GM20431 (cell line): Measurements from ENCODE around the gene RNU1-2.
"Not testable (repeated sequence)": the region's sequence is repeated elsewhere in the genome, so short reads cannot be mapped to it uniquely, and the experiment has no call there.

ENCODE experiments used
- in situ Hi-C: fragments of 300-500 bp; cut with MseI, MboI; formaldehyde crosslinking; loops from one replicate; pipeline ENCODE4 v1.15.0; 2020; ENCODE audit warnings: low sequenced_read_pairs; ENCODE audit not compliant: unreplicated experiment

The RNU1-2 gene

DNA sequence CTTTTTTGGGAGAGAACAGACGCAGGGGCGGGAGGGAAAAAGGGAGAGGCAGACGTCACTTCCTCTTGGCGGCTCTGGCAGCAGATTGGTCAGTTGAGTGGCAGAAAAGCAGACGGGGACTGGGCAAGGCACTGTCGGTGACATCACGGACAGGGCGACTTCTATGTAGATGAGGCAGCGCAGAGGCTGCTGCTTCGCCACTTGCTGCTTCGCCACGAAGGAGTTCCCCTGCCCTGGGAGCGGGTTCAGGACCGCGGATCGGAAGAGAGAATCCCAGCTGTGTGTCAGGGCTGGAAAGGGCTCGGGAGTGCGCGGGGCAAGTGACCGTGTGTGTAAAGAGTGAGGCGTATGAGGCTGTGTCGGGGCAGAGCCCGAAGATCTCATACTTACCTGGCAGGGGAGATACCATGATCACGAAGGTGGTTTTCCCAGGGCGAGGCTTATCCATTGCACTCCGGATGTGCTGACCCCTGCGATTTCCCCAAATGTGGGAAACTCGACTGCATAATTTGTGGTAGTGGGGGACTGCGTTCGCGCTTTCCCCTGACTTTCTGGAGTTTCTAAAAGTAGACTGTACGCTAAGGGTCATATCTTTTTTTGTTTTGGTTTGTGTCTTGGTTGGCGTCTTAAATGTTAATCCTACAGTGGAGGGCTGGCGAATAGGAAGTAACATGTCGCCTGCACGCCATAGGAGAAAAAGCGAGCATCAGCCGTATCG, at the start of gene RNU1-2:
Gene RNU1-2 (plus strand): TSS at position 383 of the 718 bp plus-strand sequence.
- in situ Hi-C loops, result not testable (repeated sequence)

DNA sequence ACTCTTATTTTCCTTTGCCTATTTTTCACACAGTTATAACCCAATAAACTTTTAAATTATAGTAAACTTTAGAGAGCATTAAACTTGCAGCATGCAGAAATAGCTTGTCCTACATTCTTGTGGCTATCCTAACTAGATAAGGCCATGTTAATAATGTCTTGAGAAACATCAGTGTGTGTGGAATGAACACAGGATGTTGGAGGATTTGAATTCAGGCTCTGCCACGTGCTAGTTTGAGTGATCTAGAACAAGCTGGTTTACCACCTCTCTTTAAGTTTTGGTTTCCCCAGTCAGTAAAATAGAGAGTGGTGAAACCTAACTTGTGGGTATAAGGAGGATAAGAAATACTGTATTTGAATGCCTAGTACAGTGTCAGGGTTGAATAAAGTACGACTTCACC, 39.6 kb upstream of the RNU1-2 start:
- in situ Hi-C loops, result not testable (repeated sequence)

DNA sequence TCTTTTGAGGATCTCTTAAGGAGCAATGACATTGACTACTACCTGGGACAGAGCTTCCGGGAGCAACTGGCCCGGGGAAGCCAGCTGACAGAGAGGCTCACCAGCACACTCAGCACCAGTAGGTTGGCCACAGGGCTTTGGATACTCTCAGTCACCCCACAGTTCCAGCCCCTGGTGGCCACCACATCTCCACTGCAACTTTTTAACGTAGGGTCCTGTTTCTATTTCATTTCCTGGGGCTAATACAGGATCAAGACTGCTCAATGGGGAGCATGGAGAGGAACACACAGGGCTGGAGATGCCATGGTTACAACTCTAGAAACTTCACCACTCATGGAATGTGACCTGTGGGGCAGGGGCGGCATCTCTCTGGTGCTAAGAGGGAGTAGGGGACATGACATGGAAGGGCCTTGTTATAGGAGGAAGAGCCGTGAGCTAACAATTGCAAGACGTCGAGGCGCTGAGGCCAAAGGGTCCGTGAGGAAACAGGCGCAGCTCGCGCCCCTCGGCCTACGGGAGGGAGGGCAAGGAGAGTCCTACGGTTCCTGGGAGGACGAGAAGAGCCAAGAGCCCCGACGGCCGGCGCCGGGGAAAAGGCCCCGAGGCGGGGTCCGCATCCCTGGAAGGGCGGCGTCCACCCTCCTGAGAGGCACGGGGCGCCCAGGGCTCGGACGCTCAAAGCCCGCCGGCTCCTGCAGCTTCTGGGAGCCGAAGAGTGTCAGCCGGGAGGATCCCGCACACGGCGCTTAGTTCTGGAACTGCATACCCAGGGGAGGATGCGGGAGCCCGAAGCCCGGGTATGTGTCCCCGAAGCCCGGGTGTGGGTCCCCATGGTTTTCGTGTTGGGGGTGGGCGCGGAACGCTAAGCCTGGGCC, 36.4 kb upstream of the RNU1-2 start:
- in situ Hi-C loops, result not testable (repeated sequence)

DNA sequence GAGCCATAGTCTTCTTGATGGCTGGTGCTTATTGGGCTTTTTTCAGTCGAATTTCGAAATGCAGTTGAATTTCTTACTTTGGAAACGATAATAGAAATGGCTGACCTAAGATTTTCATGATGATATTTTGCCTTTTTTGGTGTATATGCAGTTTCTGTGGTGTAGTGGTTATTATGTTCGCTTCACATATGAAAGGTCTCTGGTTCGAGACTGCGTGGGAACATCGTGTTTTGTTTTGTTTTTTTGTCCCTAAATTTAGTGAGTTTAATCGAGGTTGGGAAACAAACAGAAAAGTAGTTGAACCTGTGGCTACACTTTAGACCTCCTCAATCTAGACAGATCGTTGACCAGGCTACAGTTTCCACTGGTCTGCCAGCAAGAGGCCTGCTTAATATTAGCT, 35.7 kb upstream of the RNU1-2 start:
- in situ Hi-C loops, result not testable (repeated sequence)

DNA sequence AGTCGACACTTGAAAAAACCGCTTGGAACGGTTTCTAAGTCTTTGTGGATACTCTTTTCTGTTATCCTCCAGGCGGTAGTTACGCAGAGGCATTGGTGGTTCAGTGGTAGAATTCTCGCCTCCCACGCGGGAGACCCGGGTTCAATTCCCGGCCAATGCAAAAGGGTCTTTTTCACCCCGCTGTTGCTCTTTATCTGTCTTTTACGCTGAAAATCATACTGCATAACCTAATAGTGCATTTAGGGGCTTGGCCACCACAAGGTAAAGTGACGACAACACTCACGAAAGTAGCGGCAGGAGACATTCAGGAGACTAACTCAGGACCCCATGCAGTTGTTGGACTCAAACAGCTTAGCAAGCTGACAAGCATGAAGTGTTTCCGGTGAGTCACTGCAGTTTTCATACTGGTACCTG, 33.9 kb upstream of the RNU1-2 start:
- in situ Hi-C loops, result not testable (repeated sequence)

DNA sequence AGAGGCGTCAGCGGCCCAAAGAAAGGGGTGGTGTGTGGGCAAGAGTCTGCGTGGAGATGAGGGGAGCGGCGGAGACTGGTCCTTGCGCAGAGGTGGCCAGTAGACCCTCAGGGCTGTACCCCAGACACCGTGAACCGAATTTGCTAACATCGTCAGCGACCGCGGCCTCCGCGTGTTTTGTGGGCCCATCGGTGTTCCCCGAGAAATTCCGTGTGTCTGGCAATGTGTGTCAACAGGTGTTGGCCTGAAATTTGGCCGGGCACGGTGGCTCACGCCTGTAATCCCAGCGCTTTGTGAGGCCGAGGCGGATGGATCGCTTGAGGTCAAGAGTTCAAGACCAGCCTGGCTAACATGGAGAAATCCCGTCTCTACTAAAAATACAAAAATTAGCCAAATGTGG, 33.4 kb upstream of the RNU1-2 start:
- in situ Hi-C loops, result not testable (repeated sequence)

DNA sequence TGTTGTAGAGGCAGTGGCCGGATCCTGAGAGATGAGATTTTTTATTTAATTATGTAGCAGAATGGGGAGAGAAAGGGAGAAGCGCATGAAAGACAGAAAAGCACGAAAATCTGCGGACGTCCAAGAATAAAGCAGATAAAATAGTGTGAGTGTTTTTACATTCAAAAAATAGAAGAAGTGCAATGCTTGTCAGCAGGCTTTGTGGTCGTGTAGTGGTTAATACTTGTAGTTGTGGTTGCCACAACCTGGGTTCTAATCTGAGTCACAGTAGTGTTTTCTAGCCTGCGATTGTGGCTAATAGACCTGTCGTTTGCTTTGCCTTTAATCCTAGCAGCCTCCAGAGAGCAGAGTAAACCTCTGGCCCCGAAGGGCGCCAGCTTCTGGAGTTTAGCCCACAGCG, 32.8 kb upstream of the RNU1-2 start:
- in situ Hi-C loops, result not testable (repeated sequence)

DNA sequence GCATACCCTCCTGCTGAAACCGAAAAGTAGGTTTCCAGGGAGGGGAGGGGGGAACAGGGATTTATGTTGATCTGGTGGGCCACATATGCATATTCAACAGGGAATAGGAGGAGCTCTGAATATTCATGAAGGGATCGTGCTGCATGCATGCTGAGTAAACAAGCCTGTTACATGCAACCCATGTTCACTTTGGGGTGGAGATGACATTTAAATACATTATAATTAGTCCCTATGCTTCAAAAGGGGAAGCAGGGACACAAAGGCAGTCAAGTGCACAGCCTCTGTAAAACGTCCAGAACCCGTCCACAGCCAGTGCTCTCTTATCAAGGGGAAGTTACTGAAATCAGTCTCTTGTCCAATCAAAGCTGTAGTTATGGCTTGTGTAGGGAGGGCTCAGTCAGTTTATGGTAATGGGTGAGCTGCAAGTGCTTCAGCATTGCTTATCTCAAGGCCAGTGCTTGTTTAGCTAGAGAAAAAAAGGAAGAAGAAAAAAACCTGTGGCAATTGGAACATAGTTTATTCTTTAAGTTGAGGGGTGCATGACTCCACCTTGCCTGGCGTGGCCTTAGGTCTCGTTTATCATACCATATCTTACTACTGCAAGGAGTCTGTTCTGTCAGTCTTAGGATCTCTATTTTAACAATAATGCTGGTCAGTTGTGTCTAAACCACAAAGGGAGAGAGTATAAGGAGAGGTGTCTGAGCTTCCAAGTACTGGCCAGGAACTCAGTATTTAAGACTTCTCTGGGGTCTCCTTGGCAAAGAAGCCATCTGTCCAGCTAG, 28.7 kb upstream of the RNU1-2 start:
- in situ Hi-C loops, result not testable (repeated sequence)

DNA sequence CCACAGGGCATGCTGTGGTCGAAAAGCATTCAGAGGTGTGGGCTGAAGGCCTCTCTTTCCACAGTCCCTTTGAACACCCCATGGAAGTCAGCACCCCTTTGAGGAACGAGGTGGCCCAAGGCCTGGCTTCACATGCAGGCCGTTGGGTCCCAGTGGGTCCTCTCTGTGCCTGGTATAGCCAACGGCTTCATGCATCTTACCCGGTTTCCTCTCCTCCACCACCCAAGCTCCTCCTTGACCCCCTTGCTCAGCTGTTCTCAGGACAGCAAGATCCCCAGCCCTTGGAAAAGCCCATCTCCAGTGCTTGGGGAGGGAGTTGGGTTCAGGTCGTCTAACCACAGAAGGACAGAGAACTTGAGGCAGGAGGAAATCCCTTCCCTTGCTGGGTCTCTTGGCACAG, 27.0 kb upstream of the RNU1-2 start:
- in situ Hi-C loops, result not testable (repeated sequence)

DNA sequence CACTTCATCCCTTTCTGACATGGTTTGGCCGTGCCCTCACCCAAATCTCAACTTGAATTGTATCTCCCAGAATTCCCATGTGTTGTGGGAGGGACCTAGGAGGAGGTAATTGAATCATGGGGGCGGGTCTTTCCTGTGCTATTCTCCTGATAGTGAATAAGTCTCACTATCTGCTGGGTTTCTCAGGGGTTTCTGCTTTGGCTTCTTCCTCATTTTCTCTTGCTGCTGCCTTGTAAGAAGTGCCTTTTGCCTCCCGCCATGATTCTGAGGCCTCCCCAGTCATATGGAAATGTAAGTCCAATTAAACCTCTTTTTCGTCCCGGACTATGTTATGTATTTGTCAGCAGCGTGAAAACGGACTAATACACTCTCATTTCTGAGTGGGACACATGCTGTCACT, 25.8 kb upstream of the RNU1-2 start:
- in situ Hi-C loops, result not testable (repeated sequence)

DNA sequence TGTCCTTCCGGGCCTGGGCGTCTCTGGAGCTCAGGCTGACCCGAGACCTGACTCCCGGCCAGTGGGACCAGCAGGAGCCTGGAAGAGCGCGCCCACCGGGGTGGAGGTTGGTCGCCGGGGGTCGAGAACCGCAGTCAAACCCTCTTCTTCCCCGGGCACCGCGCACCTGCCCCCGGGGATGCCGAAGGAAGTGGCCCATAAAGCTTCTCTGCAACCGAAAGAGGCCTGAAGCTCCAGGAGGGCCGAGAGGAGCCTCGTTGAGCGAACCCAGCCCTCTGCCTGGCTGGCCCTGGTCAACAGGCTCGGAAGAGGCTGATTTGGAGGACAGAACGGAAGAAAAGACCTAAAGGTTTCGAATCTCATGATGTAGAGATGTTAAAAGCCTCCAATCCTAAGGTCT, 24.6 kb upstream of the RNU1-2 start:
- in situ Hi-C loops, result not testable (repeated sequence)

DNA sequence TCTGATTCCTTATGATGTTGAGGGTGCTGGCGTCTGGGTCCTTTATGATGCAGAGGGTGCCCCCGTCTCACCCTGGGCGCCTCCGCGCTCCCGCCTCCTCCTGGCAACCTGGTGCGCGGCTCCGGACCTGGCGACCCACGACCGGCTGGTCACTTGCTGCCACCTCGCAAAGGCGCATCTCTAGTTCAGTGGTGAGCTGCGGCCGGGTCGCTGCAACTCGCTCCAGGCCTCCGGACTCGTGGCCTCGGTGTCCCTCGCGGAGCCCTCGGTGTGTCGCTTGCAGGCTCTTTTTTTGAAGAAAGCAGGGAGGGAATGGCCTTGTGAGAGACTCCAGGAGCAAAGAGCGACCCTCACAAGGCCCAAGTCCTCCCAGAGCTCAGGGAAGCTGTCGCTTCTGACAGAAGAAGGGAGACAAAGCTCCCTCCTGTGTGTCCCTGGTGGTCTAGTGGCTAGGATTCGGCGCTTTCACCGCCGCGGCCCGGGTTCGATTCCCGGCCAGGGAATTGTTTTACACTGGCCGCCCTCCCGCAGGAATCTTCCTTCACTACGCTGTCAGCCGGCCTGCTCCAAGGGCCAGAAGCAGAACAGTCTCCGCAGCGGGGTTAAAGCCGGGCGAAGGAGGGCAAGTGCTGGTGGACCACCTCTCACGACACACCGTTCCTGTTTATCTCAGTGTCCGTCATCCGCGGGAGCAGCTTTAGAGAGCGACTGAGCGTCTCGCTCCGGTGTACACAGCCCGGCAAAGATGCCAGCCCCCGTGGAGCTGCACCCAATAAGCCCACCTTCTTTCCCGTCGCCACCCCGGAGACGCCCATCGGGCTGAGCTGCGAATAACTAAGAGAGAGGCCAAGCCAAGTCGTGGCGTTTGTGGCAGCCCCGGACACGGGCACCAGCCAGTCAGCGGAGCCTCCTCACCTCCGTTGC, 23.4 kb upstream of the RNU1-2 start:
- in situ Hi-C loops, result not testable (repeated sequence)

DNA sequence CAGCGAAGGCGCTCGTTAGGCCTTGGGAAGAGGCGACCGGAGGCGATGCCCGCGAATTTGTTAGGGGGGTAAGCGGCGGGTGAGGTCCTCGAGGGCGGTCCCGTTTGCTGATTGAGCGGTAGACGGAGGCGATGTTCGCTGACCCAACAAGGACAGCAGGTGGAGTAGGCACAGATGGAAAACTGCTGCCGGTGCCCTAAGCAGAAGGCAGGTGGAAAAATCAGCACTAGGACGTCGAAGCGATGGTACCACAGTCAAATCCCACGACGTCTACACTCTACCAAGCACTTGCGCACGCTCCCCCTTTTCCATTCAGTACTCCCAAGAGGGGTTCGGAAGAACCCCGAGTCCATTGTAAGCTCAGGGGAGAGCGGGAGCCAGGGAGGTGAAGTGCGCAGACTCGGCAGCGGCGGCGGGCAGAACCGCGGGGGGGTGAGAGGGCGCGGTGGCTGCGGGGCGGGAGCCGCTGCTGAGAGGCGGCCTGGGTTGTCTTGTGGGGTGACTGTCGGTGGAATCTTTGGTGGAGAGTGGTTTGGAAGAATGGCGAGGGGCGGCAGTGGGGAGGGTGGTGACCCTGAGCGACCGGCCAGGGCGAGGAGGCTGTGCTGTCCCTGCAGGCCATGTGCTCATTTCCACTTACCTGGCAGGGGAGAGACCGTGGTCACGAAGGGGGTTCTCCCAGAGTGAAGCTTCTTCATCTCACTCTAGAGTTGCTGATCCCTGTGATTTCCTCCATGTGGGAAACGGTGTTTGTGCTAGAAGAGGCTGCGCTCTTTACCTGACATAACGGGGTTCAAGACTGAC, 22.5 kb upstream of the RNU1-2 start:
- in situ Hi-C loops, result not testable (repeated sequence)

DNA sequence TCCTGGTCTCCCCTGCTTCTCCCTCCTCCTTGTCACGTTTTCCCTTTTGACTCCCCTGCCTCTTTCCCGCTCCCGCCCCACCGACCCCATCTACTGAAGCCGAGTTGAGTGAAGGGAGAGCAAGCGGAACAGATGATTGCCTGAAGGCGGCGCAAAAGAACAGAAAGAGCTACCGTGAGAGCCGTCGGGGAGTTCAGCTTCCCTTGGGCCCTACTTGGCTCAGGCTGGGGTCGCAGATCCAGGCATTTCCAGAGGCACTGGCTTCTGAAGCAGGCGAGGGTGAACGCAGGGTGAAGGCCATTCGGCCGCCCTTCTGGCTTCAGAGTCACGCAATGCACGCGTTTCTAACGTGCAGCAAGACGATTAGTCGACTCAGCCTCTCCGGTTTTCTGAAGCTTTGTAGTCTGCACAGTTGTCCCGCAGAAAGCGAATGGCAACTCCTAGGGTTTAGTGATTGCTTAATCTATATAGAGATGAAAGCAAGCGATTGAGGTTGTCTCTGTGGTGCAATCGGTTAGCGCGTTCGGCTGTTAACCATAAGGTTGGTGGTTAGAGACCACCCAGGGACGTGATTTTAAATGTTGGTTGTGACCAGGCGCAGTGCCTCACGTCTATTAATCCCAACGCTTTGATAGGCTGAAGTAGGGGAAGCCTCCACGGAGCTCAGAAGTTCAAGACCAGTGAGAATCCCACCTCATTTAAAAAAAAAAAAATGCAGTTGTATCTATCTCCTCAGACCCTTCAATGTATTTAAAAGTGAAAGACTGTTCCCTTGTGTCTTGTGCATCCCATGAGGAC, 20.6 kb upstream of the RNU1-2 start:
- in situ Hi-C loops, result not testable (repeated sequence)

DNA sequence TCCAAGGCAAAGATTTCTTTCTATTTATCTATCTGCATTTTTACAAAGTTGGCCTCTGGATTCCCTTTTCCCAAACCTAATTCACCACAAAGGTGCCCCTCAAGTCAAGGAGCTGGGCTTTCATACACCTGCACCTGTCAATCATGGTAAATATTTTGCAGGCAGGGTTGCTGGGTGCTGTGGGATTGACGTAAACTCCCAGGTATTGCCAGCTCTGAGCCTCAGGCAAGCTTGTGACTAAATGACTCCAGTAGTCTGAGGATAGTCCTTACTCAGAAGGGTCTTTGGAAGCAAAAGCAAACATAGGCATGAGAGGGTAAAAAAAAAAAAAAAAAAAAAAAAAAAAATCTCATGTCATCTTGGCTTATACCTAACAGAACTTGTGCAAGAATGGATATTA, 14.0 kb upstream of the RNU1-2 start:
- in situ Hi-C loops, result not testable (repeated sequence)

DNA sequence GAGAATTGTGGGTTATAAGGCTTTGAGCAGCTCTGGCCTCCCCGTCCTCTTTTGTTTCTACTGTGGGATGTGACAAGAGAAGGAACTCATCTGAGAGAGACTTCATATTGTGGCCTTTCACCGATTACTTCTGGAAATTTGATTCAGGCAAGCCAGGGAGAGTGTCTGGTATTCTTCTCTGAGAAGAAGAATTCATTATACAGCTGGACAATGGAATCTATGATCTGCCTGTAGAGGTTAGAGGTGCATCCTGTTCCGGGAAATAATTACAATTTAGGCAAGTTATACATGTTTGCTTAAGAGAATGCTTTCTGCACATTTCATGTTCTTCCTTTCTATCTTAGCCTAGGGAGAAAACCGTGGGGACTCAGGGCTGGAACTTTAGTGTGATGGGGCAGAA, 12.8 kb upstream of the RNU1-2 start:
- in situ Hi-C loops, result no loop called here

DNA sequence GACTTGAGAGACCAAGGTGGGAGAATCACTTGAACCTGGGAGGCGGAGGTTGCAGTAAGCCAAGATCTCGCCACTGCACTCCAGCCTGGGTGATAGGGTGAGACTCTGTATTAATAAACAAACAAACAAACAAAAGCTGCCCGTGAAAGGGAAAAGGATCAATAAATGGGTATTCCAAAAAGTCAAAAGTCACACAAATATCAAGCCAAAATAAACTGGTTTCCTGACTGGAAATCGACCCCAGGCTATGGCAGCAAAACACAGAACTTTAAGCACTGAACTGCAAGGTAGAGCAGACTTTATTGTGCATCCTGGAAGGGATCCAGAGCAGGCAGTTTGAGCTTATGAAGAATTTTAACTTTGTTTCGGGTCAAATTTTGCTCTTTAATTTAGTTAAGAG, 11.3 kb upstream of the RNU1-2 start:
- in situ Hi-C loops, result not testable (repeated sequence)
